H1 (cell line): ENCODE measurements around the gene S100A16. TPM values are rescaled to one million over a fixed set of nuclear protein-coding genes. Genes with fewer than 3 reads are reported as not detected.

Experiments
- CTCF ChIA-PET: fragments of 300-600 bp; sonication (Branson Sonifier 250); formaldehyde crosslinking; loops from one replicate; lab custom pipeline; 2021; ENCODE audit not compliant: partially characterized antibody; lab: Charles Lee
- POLR2A ChIA-PET: fragments of 300-600 bp; sonication (Branson Sonifier 250); formaldehyde crosslinking; loops from one replicate; lab custom pipeline; 2021; ENCODE audit warnings: inconsistent platforms; ENCODE audit not compliant: partially characterized antibody; lab: Charles Lee
- DNase-seq, 2 experiments: peaks; one replicate each; pipeline versions ENCODE4 v3.0.0 to v3.0.0-alpha.2; 2010 to 2022; ENCODE audit warnings: low spot score in 2 of 2, low read depth in 1 of 2, mixed read lengths in 1 of 2
- FAIRE-seq: peaks from 2 replicates; lab custom pipeline; 2011; peaks lifted over from hg19 to GRCh38; lab: Jason Lieb, UNC
- H2AFZ ChIP-seq: 2 replicates; pipeline ENCODE4 v1.8.1; 2012; ENCODE audit warnings: low read length, inconsistent platforms
- H2AK5ac ChIP-seq: 2 replicates; pipeline ENCODE4 v1.6.1; 2013; ENCODE audit warnings: low read depth, low read length
- H2BK120ac ChIP-seq: replicated peaks from 2 replicates; pipeline ENCODE3; 2013; ENCODE audit warnings: low read depth, low read length, inconsistent platforms
- H2BK12ac ChIP-seq: 2 replicates; pipeline ENCODE4 v1.6.1; 2013; ENCODE audit warnings: low read depth, low read length
- H2BK15ac ChIP-seq: 2 replicates; pipeline ENCODE4 v1.6.1; 2013; ENCODE audit warnings: low read length
- H2BK20ac ChIP-seq: 2 replicates; pipeline ENCODE4 v1.6.1; 2013; ENCODE audit warnings: low read length
- H2BK5ac ChIP-seq: 2 replicates; pipeline ENCODE4 v1.6.1; 2013; ENCODE audit warnings: low read depth, low read length
- H3K14ac ChIP-seq: 2 replicates; pipeline ENCODE4 v1.6.1; 2013; ENCODE audit warnings: inconsistent platforms; ENCODE audit not compliant: insufficient read length
- H3K18ac ChIP-seq: 2 replicates; pipeline ENCODE4 v1.6.1; 2013; ENCODE audit warnings: low read length; ENCODE audit errors: extremely low read depth
- H3K23ac ChIP-seq: 2 replicates; pipeline ENCODE4 v1.6.1; 2013; ENCODE audit warnings: inconsistent platforms; ENCODE audit not compliant: insufficient read length
- H3K23me2 ChIP-seq: 2 replicates; pipeline ENCODE4 v1.6.1; 2013; ENCODE audit warnings: low read depth, low read length
- H3K27ac ChIP-seq: 2 replicates; pipeline ENCODE4 v1.6.1; 2011; ENCODE audit warnings: low read depth, low read length, inconsistent platforms
- H3K27me3 ChIP-seq, 4 experiments: replicated peaks in 1 of 4; 1 replicate in 1 of 4; 2 replicates in 3 of 4; pipeline versions ENCODE4 v1.6.1 to v1.8.1; 2011 to 2013; ENCODE audit warnings: low read length in 3 of 4, mild to moderate bottlenecking in 3 of 4, inconsistent platforms in 2 of 4, mixed read lengths in 2 of 4, moderate library complexity in 1 of 4; ENCODE audit not compliant: control insufficient read depth in 3 of 4, insufficient read depth in 3 of 4; ENCODE audit errors: extremely low read depth in 1 of 4
- H3K36me3 ChIP-seq, 4 experiments: 2 replicates each; pipeline versions ENCODE4 v1.6.1 to v1.8.1; 2011 to 2013; ENCODE audit warnings: mild to moderate bottlenecking in 4 of 4, low read length in 3 of 4, moderate library complexity in 2 of 4, control low read depth in 1 of 4, inconsistent platforms in 1 of 4; ENCODE audit not compliant: insufficient read depth in 4 of 4, control insufficient read depth in 2 of 4
- H3K4ac ChIP-seq: replicated peaks from 2 replicates; pipeline ENCODE3; 2013; ENCODE audit warnings: low read length, low read depth, mixed read lengths, inconsistent platforms; ENCODE audit not compliant: insufficient read length
- H3K4me1 ChIP-seq, 4 experiments: replicated peaks in 1 of 4; 1 replicate in 1 of 4; 2 replicates in 3 of 4; pipeline versions ENCODE4 v1.6.1 to v1.8.1; 2011 to 2013; ENCODE audit warnings: low read length in 3 of 4, inconsistent platforms in 2 of 4, mixed read lengths in 1 of 4; ENCODE audit not compliant: insufficient read depth in 4 of 4, control insufficient read depth in 3 of 4
- H3K4me2 ChIP-seq, 2 experiments: 2 replicates each; pipeline versions ENCODE4 v1.6.1 to v1.8.1; 2011 to 2013; ENCODE audit warnings: low read depth in 2 of 2, low read length in 2 of 2, control low read depth in 1 of 2, inconsistent platforms in 1 of 2, mild to moderate bottlenecking in 1 of 2; ENCODE audit not compliant: insufficient read depth in 1 of 2
- H3K4me3 ChIP-seq, 4 experiments: fragments of 200-600, 300-600 bp in 1 of 4; sonication (generic), shearing (Covaris generic), sonication (Bioruptor Twin) in 1 of 4; 2 replicates each; pipeline versions ENCODE4 v1.5.1 to v1.8.1; 2011 to 2016; ENCODE audit warnings: low read length in 4 of 4, low read depth in 3 of 4, control low read depth in 2 of 4, inconsistent platforms in 2 of 4, mild to moderate bottlenecking in 2 of 4, mixed read lengths in 1 of 4, moderate library complexity in 1 of 4; ENCODE audit not compliant: insufficient read depth in 2 of 4; ENCODE audit errors: extremely low read depth in 1 of 4
- H3K56ac ChIP-seq: replicated peaks from 2 replicates; pipeline ENCODE3; 2013; ENCODE audit warnings: low read depth, mild to moderate bottlenecking, mixed read lengths, low read length, inconsistent platforms; ENCODE audit not compliant: insufficient read length
- H3K79me1 ChIP-seq: 2 replicates; pipeline ENCODE4 v1.6.1; 2013; ENCODE audit warnings: low read depth, low read length, control low read depth
- H3K79me2 ChIP-seq, 2 experiments: 2 replicates each; pipeline versions ENCODE4 v1.6.1 to v1.8.1; 2012 to 2013; ENCODE audit warnings: low read length in 2 of 2, mild to moderate bottlenecking in 2 of 2, inconsistent platforms in 1 of 2; ENCODE audit not compliant: insufficient read depth in 2 of 2, control insufficient read depth in 1 of 2
- H3K9ac ChIP-seq, 4 experiments: replicated peaks in 1 of 4; 1 replicate in 1 of 4; 2 replicates in 3 of 4; pipeline versions ENCODE4 v1.6.1 to v1.8.1; 2011 to 2013; ENCODE audit warnings: low read depth in 3 of 4, low read length in 3 of 4, control low read depth in 2 of 4, mild to moderate bottlenecking in 2 of 4, moderate library complexity in 2 of 4, inconsistent platforms in 1 of 4; ENCODE audit errors: extremely low read depth in 1 of 4
- H3K9me3 ChIP-seq, 2 experiments: 2 replicates each; pipeline versions ENCODE4 v1.6.1 to v1.8.1; 2012 to 2013; ENCODE audit warnings: mild to moderate bottlenecking in 2 of 2, moderate library complexity in 2 of 2, control low read depth in 1 of 2, inconsistent platforms in 1 of 2, low read depth in 1 of 2, low read length in 1 of 2, mixed read lengths in 1 of 2; ENCODE audit not compliant: insufficient read depth in 2 of 2
- H4K20me1 ChIP-seq, 2 experiments: replicated peaks in 1 of 2; 2 replicates each; pipeline versions ENCODE3 to v1.8.1; 2011 to 2013; ENCODE audit warnings: inconsistent platforms in 2 of 2, low read length in 2 of 2, mild to moderate bottlenecking in 1 of 2; ENCODE audit not compliant: insufficient read depth in 2 of 2, control insufficient read depth in 1 of 2
- H4K5ac ChIP-seq: 2 replicates; pipeline ENCODE4 v1.6.1; 2013; ENCODE audit warnings: low read length, low read depth, mixed read lengths, inconsistent platforms; ENCODE audit not compliant: insufficient read length
- H4K8ac ChIP-seq: 2 replicates; pipeline ENCODE4 v1.8.0; 2013; ENCODE audit warnings: mild to moderate bottlenecking, moderate library complexity, low read length, inconsistent platforms; ENCODE audit not compliant: insufficient read depth; ENCODE audit errors: extremely low read depth
- H4K91ac ChIP-seq: replicated peaks from 2 replicates; pipeline ENCODE3; 2013; ENCODE audit warnings: low read length, mixed read lengths, inconsistent platforms; ENCODE audit not compliant: insufficient read length
- CTBP2 ChIP-seq: IDR thresholded peaks from 2 replicates; pipeline ENCODE4 v1.7.0; 2011; ENCODE audit warnings: borderline replicate concordance, mild to moderate bottlenecking, moderate library complexity, mixed read lengths, low read length; ENCODE audit not compliant: insufficient read depth, insufficient read length
- FOSL1 ChIP-seq: IDR thresholded peaks from 2 replicates; pipeline ENCODE4 v1.6.1; 2011; ENCODE audit warnings: mild to moderate bottlenecking, low read depth, low read length, moderate library complexity; ENCODE audit not compliant: insufficient read depth
- GABPA ChIP-seq: IDR thresholded peaks from 2 replicates; pipeline ENCODE4 v1.6.1; 2011; ENCODE audit warnings: mild to moderate bottlenecking, low read length, moderate library complexity, borderline replicate concordance; ENCODE audit not compliant: insufficient read depth
- KDM1A ChIP-seq: fragments of 200-600, 300-600 bp; sonication (generic); IDR thresholded peaks from 2 replicates; pipeline ENCODE4 v1.7.1; 2016; ENCODE audit warnings: mild to moderate bottlenecking, low read length, borderline replicate concordance
- RAD21 ChIP-seq, 2 experiments: IDR thresholded peaks in 1 of 2; conservative IDR thresholded peaks in 1 of 2; 2 replicates each; pipeline ENCODE4 v1.6.1; 2011; ENCODE audit warnings: low read depth in 2 of 2, low read length in 2 of 2, improper control_type of control experiment in 1 of 2, inconsistent platforms in 1 of 2, mild to moderate bottlenecking in 1 of 2, moderate library complexity in 1 of 2
- SP4 ChIP-seq: IDR thresholded peaks from 2 replicates; pipeline ENCODE4 v1.6.1; 2012; ENCODE audit warnings: low read length, inconsistent platforms
- SRF ChIP-seq: IDR thresholded peaks from 2 replicates; pipeline ENCODE4 v1.6.1; 2011; ENCODE audit warnings: mild to moderate bottlenecking, low read depth, low read length, moderate library complexity
- WGBS, 2 experiments: shearing (Covaris generic) in 1 of 2; methylation state at CpG; one replicate each; pipeline versions ENCODE4 v1.1.6 to v1.1.7; 2013 to 2015; ENCODE audit warnings: low lambda C conversion rate in 2 of 2, mixed read lengths in 2 of 2, inconsistent platforms in 1 of 2, low coverage in 1 of 2, missing lambda C conversion rate in 1 of 2; ENCODE audit not compliant: insufficient replicate concordance in 2 of 2, insufficient coverage in 1 of 2, insufficient read length in 1 of 2; ENCODE audit errors: extremely low coverage in 1 of 2, missing lambda C conversion rate in 1 of 2; 5-methylcytosine and 5-hydroxymethylcytosine counted together
- polyA plus RNA-seq, 7 experiments: library from polyadenylated mRNA; depleted of rRNA in 3 of 7; stranded (reverse) in 5 of 7; unstranded in 2 of 7; fragments of >200 nt in 5 of 7; fragments of 200-250 nt in 2 of 7; gene quantifications; 1 replicate in 5 of 7; 2 replicates in 1 of 7; 4 replicates in 1 of 7; pipeline versions ENCODE4 v1.2.1 to v1.2.3, GENCODE V29; 2011 to 2013; ENCODE audit warnings: missing spikeins in 2 of 7, mixed read lengths in 2 of 7
- total RNA-seq: library from RNA; stranded (reverse); fragmentation: NEBNext Ultra II Directional; extraction: Animal tissue kit (Norgen Biotek cat#: 25700); gene quantifications from 2 replicates; pipeline ENCODE4 v1.2.1, GENCODE V29; 2021
- TF ChIP-seq, protein P1 (sequence below), 3 experiments: IDR thresholded peaks; 1 replicate in 2 of 3; 2 replicates in 1 of 3; pipeline versions ENCODE4 v1.5.1 to v1.6.1; 2011; ENCODE audit warnings: low read length in 3 of 3, mild to moderate bottlenecking in 3 of 3, inconsistent platforms in 2 of 3, low read depth in 1 of 3, moderate library complexity in 1 of 3; ENCODE audit not compliant: insufficient read depth in 1 of 3; ENCODE audit errors: control extremely low read depth in 1 of 3

Gene S100A16
- total and polyA plus RNA-seq, 2 of the 8 experiments (the other 6 are each of a cell fraction or from before 2014, with no cell fraction given), result 14.9 to 61.4 TPM

GRCh38 chr1:153572569-153573015, 40.3 kb downstream of the S100A16 start:
- no peak overlapping the region for H2BK20ac ChIP-seq
- H3K9ac ChIP-seq, result no peak overlapping the region
- TF ChIP-seq SP4 (no peak), RAD21 (IDR thresholded peaks at IDR 0.05 in 1 of 2, conservative IDR thresholded peaks at IDR 0.05 in 1 of 2; ENCODE audit: low read depth in 2 of 2, low read length in 2 of 2) (peak; percentile 93 to 97), CTBP2 (no peak), SRF (no peak), FOSL1 (no peak), KDM1A (no peak), GABPA (no peak)
- TF ChIP-seq, protein P1, sequence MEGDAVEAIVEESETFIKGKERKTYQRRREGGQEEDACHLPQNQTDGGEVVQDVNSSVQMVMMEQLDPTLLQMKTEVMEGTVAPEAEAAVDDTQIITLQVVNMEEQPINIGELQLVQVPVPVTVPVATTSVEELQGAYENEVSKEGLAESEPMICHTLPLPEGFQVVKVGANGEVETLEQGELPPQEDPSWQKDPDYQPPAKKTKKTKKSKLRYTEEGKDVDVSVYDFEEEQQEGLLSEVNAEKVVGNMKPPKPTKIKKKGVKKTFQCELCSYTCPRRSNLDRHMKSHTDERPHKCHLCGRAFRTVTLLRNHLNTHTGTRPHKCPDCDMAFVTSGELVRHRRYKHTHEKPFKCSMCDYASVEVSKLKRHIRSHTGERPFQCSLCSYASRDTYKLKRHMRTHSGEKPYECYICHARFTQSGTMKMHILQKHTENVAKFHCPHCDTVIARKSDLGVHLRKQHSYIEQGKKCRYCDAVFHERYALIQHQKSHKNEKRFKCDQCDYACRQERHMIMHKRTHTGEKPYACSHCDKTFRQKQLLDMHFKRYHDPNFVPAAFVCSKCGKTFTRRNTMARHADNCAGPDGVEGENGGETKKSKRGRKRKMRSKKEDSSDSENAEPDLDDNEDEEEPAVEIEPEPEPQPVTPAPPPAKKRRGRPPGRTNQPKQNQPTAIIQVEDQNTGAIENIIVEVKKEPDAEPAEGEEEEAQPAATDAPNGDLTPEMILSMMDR (IDR thresholded peaks at IDR 0.05; ENCODE audit: control extremely low read depth in 1 of 3, insufficient read depth in 1 of 3, low read depth in 1 of 3, low read length in 3 of 3), result peak; percentile 91 to 95 (median 92)
- H3K4me1 ChIP-seq, result peaks cover 4 to 8% (median 7%) of the 10 kb centered on the region in 4 experiments; a peak in 6 of 7 replicates
- no peak overlapping the region for H3K23ac ChIP-seq
- no peak overlapping the region for H3K14ac ChIP-seq
- no peak overlapping the region for H3K4me3 ChIP-seq
- 0 out of 7 replicates have a peak, but pooled peaks cover 0 to 4% (median 0%) of the 10 kb centered on the region in 4 experiments for H3K27me3 ChIP-seq
- H3K4ac ChIP-seq, result no peak overlapping the region
- no peak overlapping the region for H3K56ac ChIP-seq
- no peak overlapping the region for H2AK5ac ChIP-seq
- no peaks in the 10 kb centered on the region for H3K79me2 ChIP-seq
- H4K91ac ChIP-seq, result no peak overlapping the region
- DNase-seq (peak in 1 of 2 experiments; percentile 43), FAIRE-seq (no peak)
- H3K23me2 ChIP-seq, result peaks cover 2% of the 10 kb centered on the region
- H4K8ac ChIP-seq, result no peak overlapping the region
- no peak overlapping the region for H4K5ac ChIP-seq
- H2BK12ac ChIP-seq, result no peak overlapping the region
- no peaks in the 10 kb centered on the region for H3K36me3 ChIP-seq
- 58% methylated on average over 3 of the region's 3 CpGs; no CpG with 5 or more reads in 1 of the 2 experiments for WGBS, 2 experiments
- H3K9me3 ChIP-seq, result peaks cover 0 to 10% of the 10 kb centered on the region in 2 experiments; a peak in 1 of 4 replicates
- H2AFZ ChIP-seq, result no peak overlapping the region
- no peak overlapping the region for H3K4me2 ChIP-seq
- no peak overlapping the region for H3K18ac ChIP-seq
- no peak overlapping the region for H2BK15ac ChIP-seq
- no peak overlapping the region for H2BK120ac ChIP-seq
- no peaks in the 10 kb centered on the region for H3K79me1 ChIP-seq
- H3K27ac ChIP-seq, result no peak overlapping the region
- no peaks in the 10 kb centered on the region for H4K20me1 ChIP-seq
- no peak overlapping the region for H2BK5ac ChIP-seq
- POLR2A ChIA-PET, result interaction anchor here (0.7 to 2.3 kb wide), 9 partner anchors 14 to 68 kb away, joined by 3 to 19 read pairs (median 4); partner anchors contain the start of genes CHTOP, S100A13, S100A16 and S100A6
- CTCF ChIA-PET, result interaction anchor here (0.7 to 7.5 kb wide), 29 partner anchors 9 to 772 kb away, joined by 3 to 224 read pairs (median 5); partner anchors contain the start of genes CHTOP, S100A1, S100A13 and S100A14
